HepG2 (cell line): Measurements from ENCODE around the gene HIBADH.

Experiments used
- ASH2L ChIP-seq: fragments of 300-600, 200-600 bp; sonication (generic); IDR thresholded peaks from 2 replicates; pipeline ENCODE4 v1.7.0; 2017; ENCODE audit warnings: low read depth, mild to moderate bottlenecking, moderate library complexity, mixed read lengths, low read length; ENCODE audit not compliant: insufficient read length
- BHLHE40 ChIP-seq: IDR thresholded peaks from 2 replicates; pipeline ENCODE4 v1.6.1; 2011; ENCODE audit warnings: low read length, improper control_type of control experiment
- CTCF ChIP-seq: sonication (generic); formaldehyde crosslinking; IDR thresholded peaks from 2 replicates; pipeline ENCODE4 v1.5.0; 2020; ENCODE audit warnings: mild to moderate bottlenecking, missing genetic modification reagents, moderate library complexity
- DMTF1 ChIP-seq: sonication (generic); formaldehyde crosslinking; IDR thresholded peaks from 2 replicates; pipeline ENCODE4 v1.4.0; 2020; ENCODE audit warnings: mild to moderate bottlenecking, missing genetic modification reagents
- EP300 ChIP-seq, 3 experiments: sonication (generic) in 1 of 3; formaldehyde crosslinking in 1 of 3; IDR thresholded peaks; 2 replicates each; pipeline versions ENCODE4 v1.5.1 to v1.6.1; 2011 to 2020; ENCODE audit warnings: low read depth in 2 of 3, low read length in 2 of 3, borderline replicate concordance in 1 of 3, improper control_type of control experiment in 1 of 3, mild to moderate bottlenecking in 1 of 3, missing genetic modification reagents in 1 of 3, moderate library complexity in 1 of 3
- FOXO4 ChIP-seq: sonication (generic); formaldehyde crosslinking; conservative IDR thresholded peaks from 2 replicates; pipeline ENCODE4 v1.8.1; 2023; ENCODE audit warnings: missing genetic modification reagents
- MNT ChIP-seq: fragments of 450-650 bp; IDR thresholded peaks from 2 replicates; pipeline ENCODE4 v1.6.1; 2016
- REST ChIP-seq, 2 experiments: IDR thresholded peaks; 2 replicates each; pipeline ENCODE4 v1.6.1; 2011 to 2012; ENCODE audit warnings: low read length in 2 of 2, borderline replicate concordance in 1 of 2, low read depth in 1 of 2, mild to moderate bottlenecking in 1 of 2, moderate library complexity in 1 of 2
- SIN3A ChIP-seq: IDR thresholded peaks from 2 replicates; pipeline ENCODE4 v1.6.1; 2011; ENCODE audit warnings: low read depth, mild to moderate bottlenecking, control low read depth, low read length, borderline replicate concordance
- USF2 ChIP-seq, 2 experiments: sonication (generic) in 1 of 2; formaldehyde crosslinking in 1 of 2; IDR thresholded peaks; 2 replicates each; pipeline versions ENCODE4 v1.5.1 to v1.6.1; 2011 to 2020; ENCODE audit warnings: borderline replicate concordance in 1 of 2, low read depth in 1 of 2, low read length in 1 of 2, mild to moderate bottlenecking in 1 of 2, missing genetic modification reagents in 1 of 2, moderate library complexity in 1 of 2
- ZNF24 ChIP-seq: fragments of 450-650 bp; IDR thresholded peaks from 2 replicates; pipeline ENCODE4 v1.6.1; 2017; ENCODE audit warnings: antibody characterized with exemption, mild to moderate bottlenecking
- ZNF276 ChIP-seq: sonication (generic); formaldehyde crosslinking; IDR thresholded peaks from 2 replicates; pipeline ENCODE4 v1.4.0; 2020; ENCODE audit warnings: mild to moderate bottlenecking, low read depth, missing genetic modification reagents
- ZZZ3 ChIP-seq: sonication (generic); formaldehyde crosslinking; IDR thresholded peaks from 2 replicates; pipeline ENCODE4 v1.4.0; 2020; ENCODE audit warnings: missing genetic modification reagents, mild to moderate bottlenecking, borderline replicate concordance

GRCh38 chr7:27635728-27636127 lies 27.0 kb downstream of the HIBADH start:
- TF ChIP-seq DMTF1 (CRISPR knock-in tag) (no peak), MNT (no peak), ZNF276 (CRISPR knock-in tag) (no peak), ASH2L (no peak), REST (IDR thresholded peaks at IDR 0.05; ENCODE audit: borderline replicate concordance in 1 of 2, low read depth in 1 of 2, low read length in 2 of 2) (no peak), ZZZ3 (no peak), EP300 (IDR thresholded peaks at IDR 0.05; ENCODE audit: low read depth in 2 of 2, low read length in 2 of 2) (no peak), EP300 (CRISPR knock-in tag; IDR thresholded peaks at IDR 0.05; ENCODE audit: borderline replicate concordance) (no peak), SIN3A (no peak), CTCF (CRISPR knock-in tag) (no peak), USF2 (IDR thresholded peaks at IDR 0.05; ENCODE audit: low read depth, low read length) (no peak), USF2 (CRISPR knock-in tag; IDR thresholded peaks at IDR 0.05; ENCODE audit: borderline replicate concordance) (no peak), BHLHE40 (no peak), ZNF24 (no peak), FOXO4 (CRISPR knock-in tag) (no peak)
